ENCODE results near the gene CFAP251. TPM values are rescaled to one million over a fixed set of nuclear protein-coding genes. Genes with fewer than 3 reads are reported as not detected.

CFAP251 gene
- total and polyA plus RNA-seq, 2 of the 8 experiments (the other 6 are each of a cell fraction or from before 2014, with no cell fraction given): 1.8 to 2.9 TPM

- TF ChIP-seq CTCF (IDR thresholded peaks at IDR 0.05; ENCODE audit: control extremely low read depth in 1 of 3, insufficient read depth in 1 of 3, low read depth in 1 of 3, low read length in 3 of 3) (no peak), SIN3A (conservative IDR thresholded peaks at IDR 0.05 in 1 of 2, IDR thresholded peaks at IDR 0.05 in 1 of 2; ENCODE audit: low read depth in 1 of 2, low read length in 2 of 2) (no peak), JUN (IDR thresholded peaks at IDR 0.05; ENCODE audit: low read depth, low read length) (no peak), TCF12 (IDR thresholded peaks at IDR 0.05; ENCODE audit: low read depth, low read length) (no peak), CHD1 (IDR thresholded peaks at IDR 0.05; ENCODE audit: low read depth, low read length) (no peak), EGR1 (IDR thresholded peaks at IDR 0.05; ENCODE audit: borderline replicate concordance, low read depth, low read length) (no peak), BCL11A (IDR thresholded peaks at IDR 0.05; ENCODE audit: low read depth in 2 of 2, low read length in 2 of 2) (no peak), SUZ12 (IDR thresholded peaks at IDR 0.05; ENCODE audit: low read length) (no peak)
These were observed 39.6 kb downstream of the CFAP251 start (continued) for GRCh38 chr12:121957861-121958515.

Measured in H1 (cell line).